Measurements from ENCODE around the gene GPX2. TPM values are rescaled to one million over a fixed set of nuclear protein-coding genes. Genes with fewer than 3 reads are reported as not detected.

Gene GPX2
- total RNA-seq, 1 donor from 2014 or later = not detected

GRCh38 chr14:64960762-64961276, 18.3 kb upstream of the GPX2 start:
- Mint-ChIP-seq H3K4me3 (ENCODE audit: unreplicated experiment) (peak overlapping the region; percentile 62), H3K27ac (ENCODE audit: unreplicated experiment) (no peak overlapping the region)

GRCh38 chr14:64958743-64959142, 16.2 kb upstream of the GPX2 start:
- H3K9me3 Mint-ChIP-seq (ENCODE audit: unreplicated experiment) = no peaks in the 10 kb centered on the region
- no peak overlapping the region for H3K4me3 Mint-ChIP-seq (ENCODE audit: unreplicated experiment)
- no peaks in the 10 kb centered on the region for H3K36me3 Mint-ChIP-seq (ENCODE audit: low read depth, unreplicated experiment)
- no peak for DNase-seq (ENCODE audit: low spot score)
- peaks cover 16% of the 10 kb centered on the region for H3K4me1 Mint-ChIP-seq (ENCODE audit: unreplicated experiment)
- H3K27ac Mint-ChIP-seq (ENCODE audit: unreplicated experiment) = no peak overlapping the region
- TF ChIP-seq CTCF (IDR thresholded peaks at IDR 0.05; ENCODE audit: unreplicated experiment) = no peak
- peaks cover 11% of the 10 kb centered on the region for H3K27me3 Mint-ChIP-seq (ENCODE audit: unreplicated experiment)

More at GRCh38 chr14:64960762-64961276, 18.3 kb upstream of the GPX2 start:
- no peaks in the 10 kb centered on the region for H3K36me3 Mint-ChIP-seq (ENCODE audit: low read depth, unreplicated experiment)
- H3K4me1 Mint-ChIP-seq (ENCODE audit: unreplicated experiment) = peaks cover 16% of the 10 kb centered on the region
- peaks cover 4% of the 10 kb centered on the region for H3K27me3 Mint-ChIP-seq (ENCODE audit: unreplicated experiment)
- H3K9me3 Mint-ChIP-seq (ENCODE audit: unreplicated experiment) = no peaks in the 10 kb centered on the region
- DNase-seq (ENCODE audit: low spot score) = peak; percentile 38
- peak; percentile 49 for TF ChIP-seq CTCF (IDR thresholded peaks at IDR 0.05; ENCODE audit: unreplicated experiment)

GRCh38 chr14:64958201-64958600, 15.7 kb upstream of the GPX2 start:
- Mint-ChIP-seq H3K9me3 (ENCODE audit: unreplicated experiment) (no peaks in the 10 kb centered on the region), H3K4me3 (ENCODE audit: unreplicated experiment) (no peak overlapping the region), H3K27ac (ENCODE audit: unreplicated experiment) (no peak overlapping the region), H3K27me3 (ENCODE audit: unreplicated experiment) (peaks cover 13% of the 10 kb centered on the region), H3K4me1 (ENCODE audit: unreplicated experiment) (peaks cover 16% of the 10 kb centered on the region), H3K36me3 (ENCODE audit: low read depth, unreplicated experiment) (no peaks in the 10 kb centered on the region)
- TF ChIP-seq CTCF (IDR thresholded peaks at IDR 0.05; ENCODE audit: unreplicated experiment) = no peak
- no peak for DNase-seq (ENCODE audit: low spot score)

GRCh38 chr14:64956697-64957406, 14.3 kb upstream of the GPX2 start:
- H3K36me3 Mint-ChIP-seq (ENCODE audit: low read depth, unreplicated experiment) = no peaks in the 10 kb centered on the region
- no peak overlapping the region for H3K4me3 Mint-ChIP-seq (ENCODE audit: unreplicated experiment)
- peaks cover 11% of the 10 kb centered on the region for H3K4me1 Mint-ChIP-seq (ENCODE audit: unreplicated experiment)
- peaks cover 15% of the 10 kb centered on the region for H3K27me3 Mint-ChIP-seq (ENCODE audit: unreplicated experiment)
- no peak overlapping the region for H3K27ac Mint-ChIP-seq (ENCODE audit: unreplicated experiment)
- no peak for TF ChIP-seq CTCF (IDR thresholded peaks at IDR 0.05; ENCODE audit: unreplicated experiment)
- no peak for DNase-seq (ENCODE audit: low spot score)
- H3K9me3 Mint-ChIP-seq (ENCODE audit: unreplicated experiment) = no peaks in the 10 kb centered on the region

GRCh38 chr14:64955297-64955696, 12.8 kb upstream of the GPX2 start:
- no peak for TF ChIP-seq CTCF (IDR thresholded peaks at IDR 0.05; ENCODE audit: unreplicated experiment)

More at GRCh38 chr14:64955297-64955696, 12.8 kb upstream of the GPX2 start:
- peaks cover 4% of the 10 kb centered on the region for H3K36me3 Mint-ChIP-seq (ENCODE audit: low read depth, unreplicated experiment)
- peaks cover 15% of the 10 kb centered on the region for H3K27me3 Mint-ChIP-seq (ENCODE audit: unreplicated experiment)
- DNase-seq (ENCODE audit: low spot score) = no peak
- peaks cover 4% of the 10 kb centered on the region for H3K4me1 Mint-ChIP-seq (ENCODE audit: unreplicated experiment)
- H3K27ac Mint-ChIP-seq (ENCODE audit: unreplicated experiment) = no peak overlapping the region
- H3K9me3 Mint-ChIP-seq (ENCODE audit: unreplicated experiment) = no peaks in the 10 kb centered on the region
- no peak overlapping the region for H3K4me3 Mint-ChIP-seq (ENCODE audit: unreplicated experiment)

Data from endothelial cell (in vitro differentiated cells).